ENCODE results near the gene ASCL3. TPM values are rescaled to one million over a fixed set of nuclear protein-coding genes. Genes with fewer than 3 reads are reported as not detected.
"Not testable (repeated sequence)": the region's sequence is repeated elsewhere in the genome, so short reads cannot be mapped to it uniquely, and the experiment has no call there.

Gene ASCL3
- total RNA-seq, 1 donor: not detected

- Histone ChIP-seq H3K4me2 (ENCODE audit: insufficient read depth, low read length) (no peak overlapping the region), H3K36me3 (ENCODE audit: insufficient read depth, low read length) (no peaks in the 10 kb centered on the region), H4K20me1 (ENCODE audit: insufficient read depth, low read length) (no peaks in the 10 kb centered on the region), H3K4me3 (ENCODE audit: insufficient read depth, low read length) (no peak overlapping the region), H3K4me1 (ENCODE audit: insufficient read depth, low read length) (peaks cover 22% of the 10 kb centered on the region), H3K79me2 (ENCODE audit: insufficient read depth, low read length) (peaks cover 8% of the 10 kb centered on the region), H3K27me3 (ENCODE audit: insufficient read depth, low read length) (no peaks in the 10 kb centered on the region), H2AFZ (ENCODE audit: low read length) (no peak overlapping the region), H3K27ac (ENCODE audit: low read depth, low read length) (peak overlapping the region; percentile 5), H3K9me3 (ENCODE audit: low read depth, low read length) (no peaks in the 10 kb centered on the region)
- no peak for DNase-seq (ENCODE audit: insufficient read length, low spot score, missing footprints)
- TF ChIP-seq CTCF (IDR thresholded peaks at IDR 0.05; ENCODE audit: extremely low read depth, low read depth, low read length): no peak
These were observed 35.7 kb downstream of the ASCL3 start for GRCh38 chr11:8907116-8907515.

- H3K4me3 ChIP-seq (ENCODE audit: insufficient read depth, low read length): no peak overlapping the region
- H2AFZ ChIP-seq (ENCODE audit: low read length): no peak overlapping the region
- TF ChIP-seq CTCF (IDR thresholded peaks at IDR 0.05; ENCODE audit: extremely low read depth, low read depth, low read length): no peak
- H3K4me1 ChIP-seq (ENCODE audit: insufficient read depth, low read length): peaks cover 22% of the 10 kb centered on the region
- DNase-seq (ENCODE audit: insufficient read length, low spot score, missing footprints): peak; percentile 81
- no peaks in the 10 kb centered on the region for H4K20me1 ChIP-seq (ENCODE audit: insufficient read depth, low read length)
- no peaks in the 10 kb centered on the region for H3K36me3 ChIP-seq (ENCODE audit: insufficient read depth, low read length)
- H3K9me3 ChIP-seq (ENCODE audit: low read depth, low read length): no peaks in the 10 kb centered on the region
- H3K27me3 ChIP-seq (ENCODE audit: insufficient read depth, low read length): no peaks in the 10 kb centered on the region
- peak overlapping the region; percentile 68 for H3K27ac ChIP-seq (ENCODE audit: low read depth, low read length)
- no peaks in the 10 kb centered on the region for H3K79me2 ChIP-seq (ENCODE audit: insufficient read depth, low read length)
- H3K4me2 ChIP-seq (ENCODE audit: insufficient read depth, low read length): peak overlapping the region; percentile 34
These were observed 37.2 kb downstream of the ASCL3 start for GRCh38 chr11:8905528-8906165.

- Histone ChIP-seq H3K27ac (ENCODE audit: low read depth, low read length) (no peak overlapping the region), H3K4me1 (ENCODE audit: insufficient read depth, low read length) (no peaks in the 10 kb centered on the region), H3K27me3 (ENCODE audit: insufficient read depth, low read length) (no peaks in the 10 kb centered on the region), H3K36me3 (ENCODE audit: insufficient read depth, low read length) (no peaks in the 10 kb centered on the region), H4K20me1 (ENCODE audit: insufficient read depth, low read length) (no peaks in the 10 kb centered on the region), H3K4me3 (ENCODE audit: insufficient read depth, low read length) (no peak overlapping the region), H2AFZ (ENCODE audit: low read length) (no peak overlapping the region), H3K9me3 (ENCODE audit: low read depth, low read length) (no peaks in the 10 kb centered on the region), H3K4me2 (ENCODE audit: insufficient read depth, low read length) (no peak overlapping the region), H3K79me2 (ENCODE audit: insufficient read depth, low read length) (no peaks in the 10 kb centered on the region)
- TF ChIP-seq CTCF (IDR thresholded peaks at IDR 0.05; ENCODE audit: extremely low read depth, low read depth, low read length): no peak
- DNase-seq (ENCODE audit: insufficient read length, low spot score, missing footprints): no peak
These were observed 43.6 kb downstream of the ASCL3 start for GRCh38 chr11:8899119-8899753.

- DNase-seq (ENCODE audit: insufficient read length, low spot score, missing footprints); H3K27me3 ChIP-seq (ENCODE audit: insufficient read depth, low read length); H3K4me3 ChIP-seq (ENCODE audit: insufficient read depth, low read length); H3K27ac ChIP-seq (ENCODE audit: low read depth, low read length); H3K36me3 ChIP-seq (ENCODE audit: insufficient read depth, low read length); H3K9me3 ChIP-seq (ENCODE audit: low read depth, low read length); H3K4me1 ChIP-seq (ENCODE audit: insufficient read depth, low read length); H4K20me1 ChIP-seq (ENCODE audit: insufficient read depth, low read length); H3K4me2 ChIP-seq (ENCODE audit: insufficient read depth, low read length); H2AFZ ChIP-seq (ENCODE audit: low read length); H3K79me2 ChIP-seq (ENCODE audit: insufficient read depth, low read length): not testable (repeated sequence)
These were observed 51.6 kb downstream of the ASCL3 start for GRCh38 chr11:8891185-8891584.

Small RNA genes lying within 50 kb of the gene (small RNA-seq; reads per million reads assigned to genes)
- gene RF00019: not detected

Other genes starting within 250 kb of the ASCL3 start
- 39.1 and 43.6 TPM in 2 replicates for gene AKIP1, start 31.8 kb downstream of the ASCL3 start, total RNA-seq
- 0.29 TPM in 1 of 2 replicates, not detected in the other for gene C11orf16, start 10.1 kb downstream of the ASCL3 start, total RNA-seq
- 32.6 and 40.1 TPM in 2 replicates for gene TMEM9B, start 21.4 kb upstream of the ASCL3 start, total RNA-seq
- 6.2 and 6.8 TPM in 2 replicates for gene NRIP3, start 61.0 kb upstream of the ASCL3 start, total RNA-seq
- 1.8 and 2.7 TPM in 2 replicates for gene SCUBE2, start 148.6 kb upstream of the ASCL3 start, total RNA-seq